NB4 (cell line): ENCODE results near the gene ANO9.

Experiments used
- MYC ChIP-seq: IDR thresholded peaks from 2 replicates; pipeline ENCODE4 v1.6.1; 2011; ENCODE audit warnings: low read depth, low read length
- POLR2A ChIP-seq: IDR thresholded peaks from 2 replicates; pipeline ENCODE4 v1.6.1; 2011; ENCODE audit warnings: mild to moderate bottlenecking; ENCODE audit not compliant: insufficient read length; ENCODE audit errors: extremely low read depth
- TF ChIP-seq, protein P1 (sequence below): IDR thresholded peaks from one replicate; pipeline ENCODE4 v1.5.1; 2012; ENCODE audit warnings: low read depth, low read length
- TF ChIP-seq, protein P2 (sequence below): IDR thresholded peaks from 2 replicates; pipeline ENCODE4 v1.6.1; 2011; ENCODE audit warnings: low read depth, low read length

- TF ChIP-seq, protein P1, sequence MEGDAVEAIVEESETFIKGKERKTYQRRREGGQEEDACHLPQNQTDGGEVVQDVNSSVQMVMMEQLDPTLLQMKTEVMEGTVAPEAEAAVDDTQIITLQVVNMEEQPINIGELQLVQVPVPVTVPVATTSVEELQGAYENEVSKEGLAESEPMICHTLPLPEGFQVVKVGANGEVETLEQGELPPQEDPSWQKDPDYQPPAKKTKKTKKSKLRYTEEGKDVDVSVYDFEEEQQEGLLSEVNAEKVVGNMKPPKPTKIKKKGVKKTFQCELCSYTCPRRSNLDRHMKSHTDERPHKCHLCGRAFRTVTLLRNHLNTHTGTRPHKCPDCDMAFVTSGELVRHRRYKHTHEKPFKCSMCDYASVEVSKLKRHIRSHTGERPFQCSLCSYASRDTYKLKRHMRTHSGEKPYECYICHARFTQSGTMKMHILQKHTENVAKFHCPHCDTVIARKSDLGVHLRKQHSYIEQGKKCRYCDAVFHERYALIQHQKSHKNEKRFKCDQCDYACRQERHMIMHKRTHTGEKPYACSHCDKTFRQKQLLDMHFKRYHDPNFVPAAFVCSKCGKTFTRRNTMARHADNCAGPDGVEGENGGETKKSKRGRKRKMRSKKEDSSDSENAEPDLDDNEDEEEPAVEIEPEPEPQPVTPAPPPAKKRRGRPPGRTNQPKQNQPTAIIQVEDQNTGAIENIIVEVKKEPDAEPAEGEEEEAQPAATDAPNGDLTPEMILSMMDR = no peak
- TF ChIP-seq POLR2A = no peak
- TF ChIP-seq, protein P2, sequence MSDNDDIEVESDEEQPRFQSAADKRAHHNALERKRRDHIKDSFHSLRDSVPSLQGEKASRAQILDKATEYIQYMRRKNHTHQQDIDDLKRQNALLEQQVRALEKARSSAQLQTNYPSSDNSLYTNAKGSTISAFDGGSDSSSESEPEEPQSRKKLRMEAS = no peak
- TF ChIP-seq MYC = no peak
Observed at GRCh38 chr11:382081-382629, 59.7 kb downstream of the ANO9 start.
